Skeletal muscle satellite cell (primary cell): ENCODE measurements around the gene ARFIP1.

Source experiments
- H3K27me3 ChIP-seq: 2 replicates; pipeline ENCODE4 v1.7.0; 2013; ENCODE audit warnings: low read length; ENCODE audit not compliant: control insufficient read depth, insufficient read depth
- H3K36me3 ChIP-seq: 2 replicates; pipeline ENCODE4 v1.7.0; 2013; ENCODE audit warnings: mild to moderate bottlenecking, control low read depth, low read length; ENCODE audit not compliant: insufficient read depth
- H3K4me1 ChIP-seq: 2 replicates; pipeline ENCODE4 v1.7.0; 2013; ENCODE audit warnings: low read length; ENCODE audit not compliant: control insufficient read depth, insufficient read depth
- H3K4me2 ChIP-seq: 2 replicates; pipeline ENCODE4 v1.7.0; 2013; ENCODE audit warnings: mild to moderate bottlenecking, low read length
- H3K4me3 ChIP-seq: 2 replicates; pipeline ENCODE4 v1.7.0; 2013; ENCODE audit warnings: low read length
- H3K9ac ChIP-seq: 2 replicates; pipeline ENCODE4 v1.7.0; 2013; ENCODE audit warnings: mild to moderate bottlenecking, low read depth, low read length, moderate library complexity
- H3K9me3 ChIP-seq: replicated peaks from 2 replicates; pipeline ENCODE4 v1.7.0; 2013; ENCODE audit warnings: mild to moderate bottlenecking, control low read depth, low read length

Gene ARFIP1

GRCh38 chr4:152901205-152901604, 121.5 kb downstream of the ARFIP1 start:
- Histone ChIP-seq H3K9ac (no peak overlapping the region), H3K4me3 (no peak overlapping the region)

DNA sequence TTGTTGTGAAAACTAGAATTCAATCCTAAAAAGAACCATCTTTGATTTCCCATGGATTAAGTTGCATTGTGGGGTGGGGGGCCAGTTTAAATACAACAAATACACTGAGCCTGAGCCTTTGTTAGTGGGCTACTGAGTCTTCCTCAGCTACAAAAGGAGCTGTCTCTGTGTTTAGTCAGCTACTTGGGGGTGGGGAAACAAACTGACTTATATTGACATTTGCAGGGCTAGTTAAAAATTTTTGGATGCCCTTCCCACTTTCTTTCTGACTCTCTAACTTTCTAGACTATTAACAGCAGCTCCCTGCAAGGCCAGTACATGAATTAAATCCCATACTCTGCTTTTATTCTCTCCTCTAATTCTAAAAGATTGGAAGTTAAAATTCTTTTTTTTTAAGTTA, 123.9 kb downstream of the ARFIP1 start:
- H3K4me3 ChIP-seq = no peak overlapping the region
- no peaks in the 10 kb centered on the region for H3K9me3 ChIP-seq
- no peaks in the 10 kb centered on the region for H3K4me1 ChIP-seq
- peaks cover 7% of the 10 kb centered on the region for H3K36me3 ChIP-seq
- no peak overlapping the region for H3K4me2 ChIP-seq
- H3K27me3 ChIP-seq = no peaks in the 10 kb centered on the region
- H3K9ac ChIP-seq = no peak overlapping the region

More at GRCh38 chr4:152901205-152901604, 121.5 kb downstream of the ARFIP1 start:
- Histone ChIP-seq H3K27me3 (no peaks in the 10 kb centered on the region), H3K36me3 (peaks cover 3% of the 10 kb centered on the region), H3K4me2 (no peak overlapping the region), H3K4me1 (no peaks in the 10 kb centered on the region), H3K9me3 (no peaks in the 10 kb centered on the region)

DNA sequence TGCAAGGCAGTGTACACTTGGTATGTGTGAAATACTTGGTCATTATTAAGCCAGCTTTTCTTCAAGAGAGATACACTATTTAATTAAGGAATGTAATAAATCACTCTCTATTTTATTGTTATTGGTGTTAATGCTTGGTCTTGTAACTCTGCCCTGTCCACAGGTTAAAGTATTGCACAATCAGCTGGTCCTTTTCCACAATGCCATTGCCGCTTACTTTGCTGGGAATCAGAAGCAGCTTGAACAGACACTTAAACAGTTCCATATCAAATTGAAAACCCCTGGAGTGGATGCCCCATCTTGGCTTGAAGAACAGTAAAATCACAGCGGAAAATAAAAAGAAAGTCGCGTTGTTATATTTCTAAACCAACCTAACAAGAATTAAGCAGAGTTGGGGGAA, 130.1 kb downstream of the ARFIP1 start:
- Histone ChIP-seq H3K36me3 (peaks cover 15% of the 10 kb centered on the region), H3K27me3 (no peaks in the 10 kb centered on the region), H3K4me2 (no peak overlapping the region), H3K9me3 (no peaks in the 10 kb centered on the region), H3K4me3 (no peak overlapping the region), H3K4me1 (no peaks in the 10 kb centered on the region), H3K9ac (no peak overlapping the region)

DNA sequence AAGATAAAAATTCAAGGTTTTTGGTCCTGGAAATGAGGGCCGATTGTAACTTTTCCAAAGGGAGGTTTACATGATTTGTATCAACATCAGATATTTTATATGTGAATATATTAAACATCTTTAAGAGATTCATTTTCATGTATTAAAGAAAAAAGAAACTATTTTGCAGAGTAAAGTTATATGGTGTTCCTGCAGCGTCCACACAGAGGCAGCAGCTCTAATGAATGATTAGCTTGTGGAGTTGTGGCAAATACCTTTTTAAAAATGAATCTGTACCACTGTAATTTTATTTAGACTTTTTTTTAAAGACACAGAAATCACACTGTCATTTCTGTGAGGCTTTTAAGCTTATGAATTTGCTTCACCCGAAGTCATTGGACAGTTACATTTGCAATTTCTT, 130.8 kb downstream of the ARFIP1 start:
- Histone ChIP-seq H3K9ac (no peak overlapping the region), H3K9me3 (no peaks in the 10 kb centered on the region), H3K27me3 (no peaks in the 10 kb centered on the region), H3K4me2 (no peak overlapping the region), H3K4me1 (no peaks in the 10 kb centered on the region), H3K4me3 (no peak overlapping the region), H3K36me3 (peaks cover 15% of the 10 kb centered on the region)

GRCh38 chr4:152917543-152918395, 138.0 kb downstream of the ARFIP1 start:
- Histone ChIP-seq H3K4me3 (no peak overlapping the region), H3K4me1 (no peaks in the 10 kb centered on the region), H3K4me2 (no peak overlapping the region), H3K36me3 (no peaks in the 10 kb centered on the region), H3K27me3 (no peaks in the 10 kb centered on the region), H3K9ac (no peak overlapping the region), H3K9me3 (peaks cover 8% of the 10 kb centered on the region)

DNA sequence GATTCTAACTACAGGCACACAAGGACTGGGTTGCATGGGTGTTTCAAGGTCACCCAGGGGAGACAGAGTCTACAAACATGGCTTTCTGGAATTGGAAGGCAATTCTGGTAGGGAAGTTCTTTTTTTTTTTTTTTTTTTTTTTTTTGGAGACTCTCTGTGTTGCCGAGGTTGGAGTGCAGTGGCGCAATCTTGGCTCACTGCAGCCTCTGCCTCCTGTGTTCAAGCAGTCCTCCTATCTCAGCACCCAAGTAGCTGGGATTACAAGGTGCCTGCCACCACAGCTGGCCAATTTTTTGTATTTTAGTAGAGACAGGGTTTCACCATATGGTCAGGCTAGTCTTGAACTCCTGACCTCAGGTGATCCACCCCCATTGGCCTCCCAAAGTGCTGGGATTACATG, 140.1 kb downstream of the ARFIP1 start:
- H3K4me2 ChIP-seq = no peak overlapping the region
- H3K4me3 ChIP-seq = no peak overlapping the region
- H3K9me3 ChIP-seq = peaks cover 8% of the 10 kb centered on the region
- no peaks in the 10 kb centered on the region for H3K27me3 ChIP-seq
- H3K9ac ChIP-seq = no peak overlapping the region
- H3K36me3 ChIP-seq = no peaks in the 10 kb centered on the region
- no peaks in the 10 kb centered on the region for H3K4me1 ChIP-seq

- Histone ChIP-seq H3K36me3 (no peaks in the 10 kb centered on the region), H3K4me2 (no peak overlapping the region), H3K4me3 (no peak overlapping the region), H3K9ac (no peak overlapping the region), H3K4me1 (no peaks in the 10 kb centered on the region), H3K27me3 (no peaks in the 10 kb centered on the region), H3K9me3 (peaks cover 8% of the 10 kb centered on the region)
These were observed 141.0 kb downstream of the ARFIP1 start for GRCh38 chr4:152920768-152921167.

- no peaks in the 10 kb centered on the region for H3K27me3 ChIP-seq
- H3K9me3 ChIP-seq = peaks cover 8% of the 10 kb centered on the region
- no peaks in the 10 kb centered on the region for H3K4me1 ChIP-seq
- H3K4me3 ChIP-seq = no peak overlapping the region
- no peak overlapping the region for H3K4me2 ChIP-seq
- H3K9ac ChIP-seq = no peak overlapping the region
- no peaks in the 10 kb centered on the region for H3K36me3 ChIP-seq
These were observed 141.5 kb downstream of the ARFIP1 start for GRCh38 chr4:152921284-152921683.

DNA sequence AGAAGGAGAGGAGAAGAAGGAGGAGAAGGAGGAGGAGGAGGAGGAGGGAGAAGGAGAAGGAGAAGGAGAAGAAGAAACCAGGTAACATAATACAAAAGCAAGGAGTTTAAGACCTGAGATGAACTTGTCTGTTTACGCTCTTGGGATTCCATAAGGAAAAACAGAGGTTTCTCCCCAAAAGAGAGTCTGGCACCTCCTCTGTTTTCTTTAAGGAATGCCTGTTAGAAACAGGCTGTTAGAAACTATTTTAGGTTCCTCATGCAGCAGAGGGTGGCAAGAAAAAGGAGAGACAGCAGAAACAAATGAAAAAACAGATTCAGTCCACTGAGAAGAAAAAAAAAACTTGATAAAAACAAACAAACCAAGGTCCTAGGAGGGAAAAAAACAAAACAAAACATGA, 146.1 kb downstream of the ARFIP1 start:
- no peaks in the 10 kb centered on the region for H3K36me3 ChIP-seq
- H3K4me1 ChIP-seq = no peaks in the 10 kb centered on the region
- no peaks in the 10 kb centered on the region for H3K9me3 ChIP-seq
- H3K4me2 ChIP-seq = no peak overlapping the region
- H3K4me3 ChIP-seq = no peak overlapping the region
- H3K27me3 ChIP-seq = no peaks in the 10 kb centered on the region
- H3K9ac ChIP-seq = no peak overlapping the region

GRCh38 chr4:152926959-152927358, 147.2 kb downstream of the ARFIP1 start:
- Histone ChIP-seq H3K4me2 (no peak overlapping the region), H3K4me1 (no peaks in the 10 kb centered on the region), H3K9ac (no peak overlapping the region), H3K36me3 (no peaks in the 10 kb centered on the region), H3K27me3 (no peaks in the 10 kb centered on the region), H3K4me3 (no peak overlapping the region), H3K9me3 (no peaks in the 10 kb centered on the region)

- H3K36me3 ChIP-seq = no peaks in the 10 kb centered on the region
- no peak overlapping the region for H3K4me2 ChIP-seq
- no peaks in the 10 kb centered on the region for H3K9me3 ChIP-seq
- no peaks in the 10 kb centered on the region for H3K4me1 ChIP-seq
- no peaks in the 10 kb centered on the region for H3K27me3 ChIP-seq
- no peak overlapping the region for H3K9ac ChIP-seq
- H3K4me3 ChIP-seq = no peak overlapping the region
These were observed 148.0 kb downstream of the ARFIP1 start for GRCh38 chr4:152927737-152928136.

- H3K4me2 ChIP-seq = no peak overlapping the region
- no peak overlapping the region for H3K9ac ChIP-seq
- H3K27me3 ChIP-seq = no peaks in the 10 kb centered on the region
- no peaks in the 10 kb centered on the region for H3K4me1 ChIP-seq
- H3K36me3 ChIP-seq = no peaks in the 10 kb centered on the region
- no peak overlapping the region for H3K4me3 ChIP-seq
- no peaks in the 10 kb centered on the region for H3K9me3 ChIP-seq
These were observed 148.5 kb downstream of the ARFIP1 start for GRCh38 chr4:152928286-152928685.
